Activated CD8-positive, alpha-beta memory T cell treated with anti-CD3 and anti-CD28 coated beads for 36 hours (primary cell): Measurements from ENCODE around the gene PKP1. TPM values are rescaled to one million over a fixed set of nuclear protein-coding genes. Genes with fewer than 3 reads are reported as not detected.

Experiments
- CTCF ChIA-PET: fragments of 350-600 bp; sonication (Branson Sonifier 250); formaldehyde crosslinking; loops from one replicate; lab custom pipeline; 2021; ENCODE audit warnings: antibody characterized with exemption; lab: Charles Lee
- POLR2A ChIA-PET: fragments of 350-600 bp; sonication (Branson Sonifier 250); formaldehyde crosslinking; loops from one replicate; lab custom pipeline; 2021; ENCODE audit warnings: antibody characterized with exemption; lab: Charles Lee
- total RNA-seq, 2 experiments: library from RNA; stranded (reverse); gene quantifications; one replicate each; pipeline ENCODE4 v1.2.3, GENCODE V29; 2021

The PKP1 gene
- total RNA-seq, 2 experiments from 2014 or later, result not detected

- CTCF ChIA-PET, result no interaction called here
- POLR2A ChIA-PET, result no interaction called here
These were observed 52.0 kb downstream of the PKP1 start for GRCh38 chr1:201335174-201335870.

DNA sequence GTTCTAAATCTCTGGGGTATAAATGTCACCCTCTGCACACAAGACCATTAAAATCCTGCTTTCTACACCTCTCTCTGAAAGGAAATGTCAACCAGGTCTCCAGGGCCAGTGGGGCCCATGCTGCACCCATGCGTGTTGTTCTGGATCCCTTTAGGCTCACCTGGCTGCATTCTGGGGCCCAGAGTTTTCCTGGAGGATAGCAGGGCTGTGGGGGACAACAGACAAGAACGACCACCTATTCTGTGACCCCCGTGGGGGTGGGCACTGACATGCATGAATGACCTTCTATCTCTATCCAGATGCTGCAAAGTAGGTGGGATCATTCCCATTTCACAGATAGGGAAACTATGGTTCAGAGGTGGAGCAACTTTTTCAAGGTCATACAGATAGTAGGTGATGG lies 52.6 kb downstream of the PKP1 start:
- POLR2A ChIA-PET, result no interaction called here
- CTCF ChIA-PET, result no interaction called here

DNA sequence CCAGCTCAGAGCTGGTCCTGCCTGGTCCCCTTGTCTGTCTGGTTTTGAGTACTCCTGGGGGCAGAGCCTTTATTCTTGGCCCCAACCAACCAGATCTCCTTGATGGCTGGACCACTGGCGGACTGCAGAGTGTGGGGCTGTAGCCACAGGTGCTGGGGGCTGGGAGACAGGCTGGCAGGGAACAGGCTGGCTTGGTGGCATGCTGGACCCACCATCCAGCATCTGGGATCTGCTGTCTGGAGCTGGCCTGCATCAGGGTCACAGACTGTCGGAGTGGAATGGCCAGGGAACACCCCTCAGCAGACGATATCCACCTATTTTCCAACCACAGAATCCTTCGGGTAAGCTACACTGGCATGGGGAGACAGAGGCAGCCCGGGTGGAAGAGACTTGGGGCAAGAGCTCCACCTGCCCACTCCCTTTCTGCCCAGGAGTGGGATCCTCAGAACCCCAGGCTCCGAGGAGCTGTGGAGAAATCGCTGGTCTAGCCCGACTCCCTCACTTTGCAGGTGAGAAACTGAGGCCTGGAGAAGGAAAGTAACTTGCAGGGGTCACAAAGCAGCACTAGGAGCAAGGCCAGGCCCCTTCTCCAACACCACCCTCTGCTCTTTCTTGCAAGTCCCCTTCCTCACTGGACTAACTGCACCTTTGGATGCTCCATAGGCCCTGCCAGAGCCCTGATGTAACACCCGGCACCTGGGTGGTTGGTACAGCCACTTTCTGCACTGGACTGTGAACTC lies 53.6 kb downstream of the PKP1 start:
- POLR2A ChIA-PET, result no interaction called here
- CTCF ChIA-PET, result no interaction called here

DNA sequence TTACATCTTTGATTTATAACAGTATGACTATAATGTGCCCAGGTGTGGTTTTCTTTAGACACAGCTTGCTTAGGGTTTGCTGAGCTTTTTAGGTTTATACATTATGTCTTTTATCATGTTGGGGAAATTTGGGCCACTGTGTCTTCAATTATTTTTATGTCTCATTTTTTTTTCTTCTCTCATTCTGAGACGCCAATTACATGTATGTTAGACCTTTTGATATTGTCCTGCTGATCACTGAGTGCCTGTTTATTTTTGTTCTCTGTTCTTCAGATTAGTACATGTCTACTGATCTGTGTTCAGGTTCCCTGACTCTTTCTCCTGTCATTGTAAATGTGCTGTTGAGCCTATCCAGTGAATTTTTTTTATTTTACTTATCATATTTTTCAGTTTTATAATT lies 58.1 kb downstream of the PKP1 start:
- ChIA-PET POLR2A (no interaction called here), CTCF (no interaction called here)

- ChIA-PET POLR2A (no interaction called here), CTCF (no interaction called here)
These were observed 61.1 kb downstream of the PKP1 start for GRCh38 chr1:201344206-201345080.

GRCh38 chr1:201345081-201345355 lies 61.7 kb downstream of the PKP1 start:
- ChIA-PET CTCF (interaction anchor here (1.3 kb wide), 1 partner anchor 91 kb away, joined by 3 read pairs; no protein-coding TSS in a partner anchor), POLR2A (no interaction called here)

GRCh38 chr1:201346337-201346939 lies 63.1 kb downstream of the PKP1 start:
- CTCF ChIA-PET, result interaction anchor here (1.3 kb wide), 1 partner anchor 92 kb away, joined by 3 read pairs; no protein-coding TSS in a partner anchor
- POLR2A ChIA-PET, result interaction anchor here (0.6 kb wide), 1 partner anchor 18 kb away, joined by 4 read pairs; no protein-coding TSS in a partner anchor

DNA sequence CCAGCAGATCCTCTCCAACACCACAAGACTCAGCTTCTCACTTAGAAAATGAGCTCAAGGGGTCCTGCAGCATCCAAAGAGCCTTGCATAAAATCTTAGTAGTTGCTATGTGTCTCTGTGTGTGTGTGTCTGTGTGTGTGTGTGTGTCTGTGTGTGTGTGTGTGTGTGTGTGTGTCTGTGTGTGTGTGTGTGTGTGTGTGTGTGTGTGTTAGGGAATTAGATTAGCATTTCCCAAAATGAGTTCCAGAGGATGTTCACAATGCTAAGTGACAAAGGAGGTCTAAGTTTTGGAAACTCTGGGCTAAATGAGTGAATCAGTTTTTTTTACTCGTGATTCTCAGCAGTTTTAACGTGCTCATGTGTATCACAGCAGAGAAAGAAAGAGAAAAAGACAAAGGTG lies 63.7 kb downstream of the PKP1 start:
- ChIA-PET CTCF (no interaction called here), POLR2A (no interaction called here)

- CTCF ChIA-PET, result interaction anchor here (1.1 to 1.4 kb wide), 4 partner anchors 11 to 65 kb away, joined by 3 to 4 read pairs (median 3); no protein-coding TSS in a partner anchor
- POLR2A ChIA-PET, result no interaction called here
These were observed 64.3 kb downstream of the PKP1 start for GRCh38 chr1:201347498-201348210.

GRCh38 chr1:201348211-201348566 lies 64.9 kb downstream of the PKP1 start:
- CTCF ChIA-PET, result interaction anchor here (1.1 to 1.4 kb wide), 4 partner anchors 10 to 65 kb away, joined by 3 to 4 read pairs (median 3); no protein-coding TSS in a partner anchor
- POLR2A ChIA-PET, result no interaction called here

DNA sequence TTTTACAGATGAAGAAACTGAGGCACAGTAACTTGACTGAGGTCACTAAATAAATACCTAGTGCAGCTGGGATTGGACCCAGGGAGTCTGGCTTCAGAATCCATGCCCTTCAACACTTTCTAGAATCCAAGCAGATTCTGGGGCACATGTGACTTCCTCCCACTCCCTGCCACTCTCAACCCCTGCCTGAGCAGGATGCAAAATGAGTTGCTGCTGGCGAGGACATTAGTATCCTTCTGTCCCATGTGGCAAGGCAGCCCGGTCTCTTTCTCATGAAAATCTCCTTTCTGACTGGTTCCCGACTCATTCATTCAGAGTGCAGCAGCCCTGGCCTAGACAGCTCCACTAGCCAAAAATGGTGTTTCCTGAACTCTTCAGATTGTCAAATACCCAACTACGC lies 65.8 kb downstream of the PKP1 start:
- ChIA-PET CTCF (interaction anchor here (1.4 kb wide), 2 partner anchors 33 to 66 kb away, joined by 3 read pairs; no protein-coding TSS in a partner anchor), POLR2A (no interaction called here)

DNA sequence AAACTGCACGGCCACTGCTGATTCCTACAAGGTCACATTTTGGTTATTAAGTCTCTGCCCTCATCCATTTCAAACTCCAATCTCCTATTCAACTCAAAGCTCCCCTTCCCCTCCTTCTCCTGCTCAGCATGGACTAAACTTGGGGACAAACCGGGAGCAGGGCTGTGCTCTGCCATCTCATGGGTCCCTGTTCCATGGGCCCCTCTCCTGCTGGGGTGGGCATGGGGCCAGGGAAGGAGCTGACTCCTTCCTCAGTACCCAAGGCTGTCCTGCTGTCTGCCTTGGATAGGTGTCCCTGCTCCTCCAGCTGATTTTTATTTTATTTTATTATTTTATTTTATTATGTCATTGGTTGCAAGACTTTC lies 67.0 kb downstream of the PKP1 start:
- ChIA-PET CTCF (interaction anchor here (1.0 kb wide), 1 partner anchor 35 kb away, joined by 3 read pairs; no protein-coding TSS in a partner anchor), POLR2A (no interaction called here)

- CTCF ChIA-PET, result no interaction called here
These were observed 67.6 kb downstream of the PKP1 start for GRCh38 chr1:201350884-201351283.

DNA sequence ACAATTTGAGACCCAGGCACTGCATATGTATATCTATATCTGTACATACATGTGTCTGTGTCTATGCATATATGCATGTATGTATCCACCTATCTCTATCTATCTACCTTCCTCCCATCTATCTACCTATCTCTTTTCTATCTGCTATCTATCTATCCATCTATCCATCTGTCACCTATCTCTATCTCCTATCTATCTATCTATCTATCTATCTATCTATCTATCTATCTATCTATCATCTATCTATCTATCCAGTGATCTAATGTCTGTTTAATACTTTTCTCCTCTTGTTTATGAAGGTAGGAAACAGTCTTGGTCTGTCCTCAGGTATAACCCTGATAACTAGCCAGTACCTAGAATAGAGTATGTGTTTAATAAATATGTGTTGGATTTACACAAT lies 68.3 kb downstream of the PKP1 start:
- ChIA-PET POLR2A (no interaction called here), CTCF (no interaction called here)

More at GRCh38 chr1:201350884-201351283, 67.6 kb downstream of the PKP1 start:
- POLR2A ChIA-PET, result no interaction called here

DNA sequence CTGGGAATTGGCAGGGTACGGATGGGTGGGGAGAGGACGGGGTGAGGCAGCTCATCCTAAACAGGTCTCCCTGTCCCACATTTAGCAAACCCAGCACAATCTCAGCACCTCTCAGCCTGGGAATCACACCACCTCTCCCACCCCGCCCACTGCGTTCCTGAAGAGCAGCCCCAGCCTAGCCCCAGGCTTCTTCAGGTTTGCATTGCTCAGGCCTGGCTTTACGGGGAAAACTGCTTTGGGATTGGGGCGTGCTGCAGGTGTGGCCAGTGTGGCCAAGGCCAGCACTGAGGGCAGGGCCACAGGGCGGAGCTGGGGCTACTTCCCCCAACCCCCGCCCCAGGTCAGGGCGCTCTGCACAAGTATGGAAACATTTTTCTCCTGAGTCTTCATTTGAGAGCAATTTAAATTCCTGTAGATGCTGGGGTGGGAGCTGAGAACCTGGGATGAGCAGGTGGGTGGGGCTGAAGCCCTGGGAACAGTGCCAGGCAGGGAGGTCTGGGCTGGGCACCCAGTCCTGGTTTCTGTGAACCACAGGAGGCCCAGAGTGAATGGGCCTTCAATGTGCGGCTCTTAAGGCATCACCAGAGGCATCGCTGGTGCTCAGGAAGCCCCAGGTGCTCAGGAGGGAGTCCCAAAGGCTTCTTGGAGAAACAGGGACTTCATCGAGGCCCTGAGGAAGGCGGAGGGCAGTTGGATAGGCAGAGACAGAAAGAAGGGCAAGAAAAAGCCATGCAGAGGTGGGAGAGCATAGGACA lies 70.1 kb downstream of the PKP1 start:
- CTCF ChIA-PET, result interaction anchor here (1.4 kb wide), 1 partner anchor 8 kb away, joined by 3 read pairs; no protein-coding TSS in a partner anchor

GRCh38 chr1:201354151-201354900 lies 71.0 kb downstream of the PKP1 start:
- ChIA-PET CTCF (no interaction called here), POLR2A (no interaction called here)

More for the DNA sequence above, 70.1 kb downstream of the PKP1 start:
- POLR2A ChIA-PET, result no interaction called here

DNA sequence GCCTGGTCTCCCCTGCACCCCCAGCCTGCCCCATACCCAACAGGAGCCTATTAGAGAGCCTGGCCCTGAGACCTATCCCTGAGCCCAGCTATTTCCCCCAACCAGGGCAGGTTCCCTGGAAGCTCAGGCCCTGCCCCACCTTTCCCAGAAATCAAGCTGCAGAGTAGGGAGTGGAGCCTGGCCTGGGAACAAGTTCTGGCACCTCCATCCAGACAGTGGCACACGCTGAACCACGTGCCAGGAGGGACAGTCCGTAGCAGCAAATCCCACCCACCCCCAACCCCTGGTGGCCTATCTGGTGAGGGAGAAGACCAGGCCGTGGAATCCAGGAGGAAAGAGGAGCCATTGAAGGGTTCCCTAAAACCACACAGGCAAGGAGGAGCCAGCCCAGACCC lies 71.6 kb downstream of the PKP1 start:
- POLR2A ChIA-PET, result no interaction called here
- CTCF ChIA-PET, result no interaction called here
